Activated T-cell treated with anti-CD3 and anti-CD28 coated beads, Interleukin-2, amount 50 U/mL, for 1 hour (primary cell): ENCODE data around the gene CNDP2.
"Not testable (repeated sequence)": the region's sequence is repeated elsewhere in the genome, so short reads cannot be mapped to it uniquely, and the experiment has no call there.

ENCODE experiments used
- DNase-seq: peaks from one replicate; pipeline ENCODE4 v3.0.0-alpha.2; 2020

Gene CNDP2

DNA sequence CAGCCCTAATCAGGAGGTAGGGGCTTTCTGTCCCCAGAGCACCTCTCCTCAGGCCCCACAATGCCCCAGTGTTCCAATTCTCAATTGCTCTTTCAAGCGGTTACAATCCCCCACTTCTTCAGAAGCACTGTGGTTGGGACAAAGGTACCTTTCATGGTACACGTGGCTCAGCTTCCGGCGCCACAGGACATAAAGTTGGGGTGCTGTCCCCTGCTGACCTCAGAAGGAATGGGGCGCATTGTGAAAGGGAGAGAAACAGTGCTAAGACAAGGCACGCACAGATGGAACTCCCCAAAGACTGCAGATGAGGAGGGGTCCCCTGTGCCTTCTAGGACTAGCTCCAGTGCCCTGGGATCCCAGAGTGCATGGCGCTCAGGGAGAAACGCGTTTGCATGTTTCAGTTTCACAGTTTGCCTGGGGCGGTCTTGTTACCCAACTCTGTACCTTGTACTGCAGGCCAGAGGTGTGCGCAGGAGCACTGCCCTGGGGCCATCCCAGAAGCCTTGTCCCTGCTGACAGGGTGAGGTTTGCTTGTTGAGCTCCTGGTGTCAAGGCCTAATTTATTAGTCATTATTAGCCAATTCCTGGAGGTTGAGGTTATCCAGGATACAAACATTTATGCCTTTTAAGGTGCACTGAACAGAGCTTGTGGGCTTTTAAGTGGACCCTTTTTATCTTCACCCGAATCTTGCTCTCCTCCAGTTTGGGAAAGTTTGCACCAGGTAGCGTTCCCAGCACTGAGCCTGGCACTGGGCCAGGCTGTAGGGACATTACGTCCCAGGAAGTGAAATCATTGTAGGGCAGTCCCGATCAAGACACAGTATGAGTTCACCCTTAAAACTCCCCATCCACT, 45.8 kb downstream of the CNDP2 start:
- DNase-seq = no peak

DNA sequence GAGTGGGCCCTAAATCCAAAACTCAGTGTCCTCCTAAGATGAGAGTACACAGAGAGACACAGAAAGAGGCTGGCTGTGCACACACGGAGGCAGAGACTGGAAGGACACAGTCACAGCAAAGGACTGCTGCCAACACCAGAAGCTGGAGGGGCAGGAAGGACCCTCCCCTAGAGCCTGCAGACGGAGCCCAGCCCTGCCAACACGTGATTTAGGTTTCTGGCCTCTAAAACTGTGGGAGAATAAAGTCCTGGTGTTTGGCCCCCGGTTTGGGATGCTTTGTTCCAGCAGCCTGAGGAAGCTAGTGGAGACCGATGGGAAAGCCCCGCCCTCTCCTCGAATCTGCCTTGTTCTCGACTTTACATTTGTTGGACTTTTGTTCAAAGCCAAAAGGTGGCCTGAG, 48.7 kb downstream of the CNDP2 start:
- DNase-seq = no peak

DNA sequence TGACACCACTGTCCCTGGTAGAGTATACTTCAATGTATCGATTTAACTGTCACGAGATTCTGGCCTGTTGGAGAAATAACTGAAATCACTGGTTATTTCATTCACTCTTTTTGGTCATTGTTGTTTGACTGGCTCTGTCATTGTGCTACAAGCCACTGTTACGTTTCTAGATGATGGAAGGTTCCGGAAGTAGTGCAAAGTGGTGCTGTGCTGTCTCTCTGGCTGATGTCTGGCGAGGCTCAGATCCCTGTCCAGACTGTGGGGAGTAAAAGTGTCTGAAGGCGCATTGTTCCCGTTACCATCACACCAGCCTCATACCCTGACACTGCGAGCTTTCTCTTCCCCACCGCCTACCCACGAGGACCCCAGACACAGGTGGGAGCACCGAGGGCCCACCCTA, 49.8 kb downstream of the CNDP2 start:
- DNase-seq = no peak

DNA sequence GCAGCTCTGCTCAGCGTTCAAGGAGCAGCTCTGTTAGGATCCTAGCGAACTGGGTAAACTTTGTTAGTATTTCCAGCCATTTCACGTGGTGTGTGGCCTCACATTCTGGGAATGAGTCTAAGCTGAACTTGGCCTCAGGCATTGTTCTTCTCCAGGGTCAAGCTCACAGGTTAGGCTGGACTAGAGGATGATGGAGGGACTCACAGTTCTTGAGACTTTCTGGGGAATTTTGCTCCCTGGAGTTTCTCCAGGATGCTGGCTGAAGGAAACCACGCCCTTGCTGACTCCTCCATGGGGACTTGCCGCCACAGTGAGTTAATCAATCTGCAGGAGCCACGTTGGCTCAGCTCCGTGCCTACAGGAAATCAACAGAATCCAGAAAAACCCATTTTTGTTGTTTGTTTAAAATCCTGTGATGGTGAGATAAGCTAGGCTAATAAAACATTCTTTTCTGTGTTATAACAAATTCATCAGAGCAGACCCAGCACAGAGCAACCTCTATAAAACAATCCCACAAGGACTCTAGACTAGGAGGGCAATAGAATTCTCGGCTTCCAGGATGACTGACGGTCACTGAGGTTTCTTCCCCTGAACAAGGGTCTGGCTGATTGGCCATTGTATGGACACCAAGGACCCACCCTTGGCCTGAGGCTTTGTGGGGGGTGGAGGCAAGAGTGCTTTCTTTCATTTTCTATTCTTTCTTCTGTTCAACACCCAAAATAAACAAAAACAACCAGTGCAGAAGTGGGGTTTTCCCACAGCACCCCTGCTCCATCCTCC, 50.8 kb downstream of the CNDP2 start:
- no peak for DNase-seq

DNA sequence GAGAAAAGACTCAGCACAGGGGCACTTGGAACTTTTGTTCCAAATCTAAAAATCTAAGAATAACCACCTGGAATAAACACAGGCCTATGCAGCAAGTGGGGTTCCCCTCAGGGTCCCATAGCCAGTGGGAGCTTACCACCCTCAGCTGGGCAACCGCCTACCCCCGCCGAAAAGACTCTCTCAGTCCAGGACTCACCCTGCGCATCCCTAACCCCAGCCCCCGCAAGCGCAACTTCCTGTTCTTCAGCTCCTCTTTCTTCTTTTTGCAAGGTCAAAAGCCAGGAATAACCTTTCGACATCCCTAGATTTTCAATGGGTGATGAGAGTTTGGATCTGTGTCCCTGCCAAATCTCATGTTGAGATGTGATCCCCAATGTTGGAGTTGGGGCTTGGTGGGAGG, 51.7 kb downstream of the CNDP2 start:
- DNase-seq = no peak

DNA sequence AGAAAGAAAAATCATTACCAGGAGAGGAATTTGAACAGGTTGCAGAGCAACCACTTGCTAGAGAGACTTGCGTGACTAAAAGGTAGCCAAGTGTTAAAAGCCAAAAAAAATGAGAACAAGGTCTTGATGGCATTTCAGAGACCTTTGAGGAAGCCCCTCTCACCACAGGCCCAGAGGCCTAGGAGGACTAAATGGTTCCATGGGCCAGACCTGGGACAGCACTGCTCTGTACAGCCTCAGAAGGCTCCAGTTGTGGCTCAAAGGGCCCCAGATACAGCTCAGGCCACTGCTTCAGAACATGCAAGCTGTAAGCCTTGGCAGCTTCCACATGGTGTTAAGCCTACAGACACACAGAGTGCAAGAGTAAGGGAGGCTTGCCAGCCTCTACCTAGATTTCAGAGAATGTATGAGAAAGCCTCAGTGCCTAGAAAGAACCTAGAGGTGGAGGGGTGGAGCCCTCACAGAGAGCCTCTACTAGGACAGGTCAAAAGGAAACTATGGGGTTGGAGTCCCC, 53.5 kb downstream of the CNDP2 start:
- no peak for DNase-seq

DNA sequence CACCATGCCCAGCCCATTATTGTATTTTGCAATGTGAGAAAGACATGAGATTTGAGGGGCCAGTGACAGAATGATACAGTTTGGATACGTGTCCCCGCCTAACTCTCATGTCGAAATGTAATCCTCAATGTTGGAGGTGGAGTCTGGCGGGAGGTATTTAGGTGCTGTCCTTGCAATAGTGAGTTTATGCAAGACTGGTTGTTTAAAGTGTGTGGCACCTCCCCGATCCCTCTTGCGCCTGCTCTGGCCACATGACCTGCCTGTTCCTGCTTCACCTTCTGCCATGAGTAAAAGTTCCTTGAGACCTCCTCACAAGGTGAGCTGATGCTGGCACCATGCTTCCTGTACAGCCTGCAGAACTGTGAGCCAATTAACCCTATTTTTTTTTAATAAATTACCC, 54.7 kb downstream of the CNDP2 start:
- no peak for DNase-seq

DNA sequence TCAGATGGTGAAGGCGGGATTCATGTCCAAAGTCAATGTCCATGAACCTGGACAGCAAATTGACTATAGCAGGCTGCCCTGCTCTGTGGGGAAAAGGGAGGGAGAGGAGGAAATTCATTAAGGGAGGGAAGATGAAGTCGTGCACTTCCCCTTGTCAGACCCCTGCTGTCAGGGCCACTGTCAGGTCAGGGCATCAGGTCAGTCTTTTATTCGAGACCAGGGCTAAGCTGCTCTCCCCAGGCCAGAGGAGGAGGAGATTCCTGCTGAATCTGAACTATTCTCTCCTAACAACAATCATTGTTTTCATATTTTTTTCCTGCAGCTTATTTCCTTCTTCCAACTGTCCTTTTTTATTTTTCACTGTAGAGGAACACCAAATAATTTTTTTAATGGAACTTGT, 55.3 kb downstream of the CNDP2 start:
- no peak for DNase-seq

DNA sequence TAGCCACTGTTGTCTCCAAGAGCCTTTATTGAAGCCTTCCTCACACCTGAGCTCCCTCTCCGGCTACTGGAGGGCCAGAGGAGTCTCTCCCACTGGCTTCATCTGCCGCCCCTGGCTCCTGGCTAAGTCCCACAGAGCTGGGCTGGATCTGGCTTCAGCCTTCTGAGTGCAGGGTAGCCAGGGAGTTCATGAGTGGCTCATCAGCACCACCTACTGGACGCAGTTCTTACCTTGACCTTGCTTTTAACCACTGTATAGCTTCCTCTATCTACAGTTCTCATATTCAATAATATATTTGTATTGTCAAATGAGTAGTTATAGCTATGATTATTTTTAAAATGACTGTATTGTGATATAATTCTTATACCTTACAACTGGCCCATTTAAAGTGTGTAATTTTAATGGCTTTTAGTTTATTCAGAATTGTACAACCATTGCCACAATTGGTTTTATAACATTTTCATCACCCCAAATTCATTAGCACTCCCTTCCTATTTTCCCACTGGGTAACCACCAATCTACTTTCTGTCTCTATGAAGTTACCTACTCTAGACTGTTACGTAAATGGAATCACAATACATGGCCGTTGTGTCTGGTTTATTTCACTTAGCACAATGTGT, 55.9 kb downstream of the CNDP2 start:
- DNase-seq = peak; percentile 68

DNA sequence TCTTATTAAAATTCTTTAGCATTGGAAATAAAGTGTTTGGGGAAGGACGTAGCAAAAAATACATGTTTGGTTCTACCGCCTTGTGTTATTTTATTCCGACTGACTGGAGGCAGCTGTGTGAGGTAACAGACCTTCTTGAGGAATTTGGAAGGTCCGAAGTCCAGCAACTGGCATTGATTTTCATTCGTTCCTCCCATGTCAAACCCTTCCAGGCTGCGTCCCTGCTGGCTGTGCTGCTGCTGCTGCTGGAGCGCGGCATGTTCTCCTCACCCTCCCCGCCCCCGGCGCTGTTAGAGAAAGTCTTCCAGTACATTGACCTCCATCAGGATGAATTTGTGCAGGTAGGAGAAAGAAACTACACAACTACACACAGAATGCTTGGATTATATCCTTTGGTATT, 60.0 kb downstream of the CNDP2 start:
- no peak for DNase-seq

DNA sequence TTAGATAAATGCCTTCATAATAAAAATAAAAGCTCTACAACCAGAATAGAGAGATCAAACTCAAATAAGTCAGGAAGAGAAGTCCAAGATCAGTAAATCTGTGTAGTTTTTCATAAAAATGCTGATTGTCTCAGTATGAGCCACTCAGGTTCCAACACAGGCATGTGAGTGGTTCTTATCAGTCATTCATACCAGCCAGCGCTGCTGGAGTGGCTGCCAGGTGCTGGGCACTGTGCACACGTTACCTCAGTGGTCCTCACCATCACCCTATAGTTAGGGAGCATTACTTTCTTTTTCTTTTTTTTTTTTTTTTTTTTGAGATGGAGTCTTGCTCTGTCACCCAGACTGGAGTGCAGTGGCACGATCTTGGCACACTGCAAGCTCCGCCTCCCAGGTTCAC, 61.9 kb downstream of the CNDP2 start:
- no peak for DNase-seq

DNA sequence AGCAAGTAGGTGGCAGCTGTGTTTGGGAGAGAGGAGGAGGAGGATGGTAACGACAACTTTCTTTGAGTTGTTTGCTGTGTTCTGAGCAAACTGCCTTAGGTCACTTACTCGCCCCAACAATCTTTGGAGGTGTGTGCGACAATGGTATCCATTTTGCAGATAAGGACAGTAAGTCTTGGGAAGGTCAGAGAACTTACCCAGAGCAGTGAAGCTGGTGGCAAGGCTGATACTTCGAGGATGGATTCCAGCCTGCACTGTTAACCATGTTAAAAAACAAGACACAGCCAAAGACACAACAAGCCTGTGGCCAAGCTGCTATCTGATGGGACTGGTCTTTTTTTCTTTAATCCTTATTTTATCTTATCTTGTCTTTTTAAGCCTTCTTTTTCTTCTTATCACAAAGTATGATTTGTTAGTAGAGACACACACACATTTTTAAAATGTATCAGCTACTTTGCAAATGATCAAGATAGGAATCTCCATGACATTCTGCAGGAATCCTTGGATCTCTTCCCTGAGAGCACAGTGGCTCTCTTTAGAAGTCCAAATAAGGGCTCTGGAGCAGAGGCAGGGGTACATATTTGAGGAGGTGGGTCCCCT, 66.1 kb downstream of the CNDP2 start:
- no peak for DNase-seq

DNA sequence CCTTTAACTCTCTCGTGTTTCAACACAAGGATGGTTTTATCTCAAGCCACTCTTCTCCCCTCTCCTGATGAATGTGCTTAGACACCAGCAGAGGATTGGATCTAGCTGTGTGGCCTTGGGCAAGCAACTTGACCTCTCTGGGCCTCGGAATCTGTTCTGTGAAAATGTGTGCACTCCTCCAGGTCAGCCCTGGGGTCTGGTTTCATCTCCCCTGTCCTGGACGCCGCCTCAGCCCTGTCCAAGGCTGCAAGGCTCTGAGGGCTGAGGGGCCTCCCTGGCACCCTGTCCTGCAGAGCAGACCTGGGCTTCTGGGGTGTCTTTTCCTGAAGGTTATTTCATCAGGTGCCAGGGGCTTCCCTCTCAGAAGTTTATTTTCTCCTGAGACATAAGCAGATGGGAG, 66.6 kb downstream of the CNDP2 start:
- no peak for DNase-seq

DNA sequence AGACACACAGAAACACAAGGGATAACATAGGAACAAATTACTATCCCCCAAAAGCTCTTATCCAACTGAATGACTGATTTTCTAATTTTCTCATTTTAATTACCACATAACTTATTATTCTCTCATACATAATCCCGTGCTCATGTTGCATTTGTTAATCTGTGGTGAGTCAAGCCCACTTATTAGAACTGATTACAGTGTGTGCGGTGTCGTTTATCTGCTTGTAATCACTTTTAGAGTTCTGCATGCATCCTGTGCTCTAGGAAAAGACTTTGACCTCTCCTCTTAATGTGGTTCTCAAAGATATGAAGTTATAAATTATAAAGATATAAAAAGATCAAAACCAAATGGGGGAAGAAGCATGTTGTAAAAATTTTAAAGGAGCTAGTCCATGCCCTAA, 67.8 kb downstream of the CNDP2 start:
- DNase-seq = no peak

DNA sequence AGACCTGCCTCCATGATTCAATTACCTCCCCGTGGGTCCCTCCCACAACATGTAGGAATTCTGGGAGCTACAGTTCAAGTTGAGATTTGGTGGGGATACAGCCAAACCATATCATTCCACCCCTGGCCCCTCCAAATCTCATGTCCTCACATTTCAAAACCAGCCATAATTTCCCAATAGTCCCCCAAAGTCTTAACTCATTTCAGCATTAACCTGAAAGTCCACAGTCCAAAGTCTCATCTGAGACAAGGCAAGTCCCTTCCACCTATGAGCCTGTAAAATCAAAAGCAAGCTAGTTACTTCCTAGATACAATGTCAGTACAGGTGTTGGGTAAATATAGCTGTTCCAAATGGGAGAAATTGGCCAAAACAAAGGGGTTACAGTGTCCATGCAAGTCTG, 69.0 kb downstream of the CNDP2 start:
- not testable (repeated sequence) for DNase-seq

DNA sequence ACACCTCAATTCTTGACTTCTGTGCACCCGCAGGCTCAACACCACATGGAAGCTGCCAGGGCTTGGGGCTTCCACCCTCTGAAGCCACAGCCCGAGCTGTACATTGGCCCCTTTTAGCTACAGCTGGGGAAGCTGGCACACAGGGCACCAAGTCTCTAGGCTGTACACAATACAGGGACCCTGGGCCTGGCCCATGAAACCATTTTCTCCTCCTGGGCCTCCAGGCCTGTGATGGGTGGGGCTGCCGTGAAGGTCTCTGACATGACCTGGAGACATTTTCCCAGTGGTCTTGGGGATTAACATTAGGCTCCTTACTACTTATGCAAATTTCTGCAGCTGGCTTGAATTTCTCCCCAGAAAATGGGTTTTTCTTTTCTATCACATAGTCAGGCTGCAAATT, 69.8 kb downstream of the CNDP2 start:
- not testable (repeated sequence) for DNase-seq

DNA sequence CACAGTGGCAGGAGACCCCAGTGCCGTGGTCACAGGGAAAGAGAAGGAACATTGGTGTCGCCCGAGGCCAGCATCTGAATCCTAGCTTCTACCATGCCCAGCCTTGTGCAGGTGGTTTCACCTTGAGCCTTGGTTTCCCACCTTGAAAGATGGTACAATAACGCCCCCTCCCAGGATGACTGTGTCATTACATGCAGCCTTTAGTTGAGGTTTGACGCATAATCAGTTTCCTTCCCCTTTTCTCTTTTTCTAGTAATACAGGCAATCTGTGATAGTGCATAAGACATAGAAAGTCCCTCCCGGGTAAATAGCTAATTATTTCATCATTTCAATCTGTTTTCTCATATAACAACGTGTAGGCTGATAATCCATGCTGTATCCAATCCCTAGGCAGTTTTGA, 71.7 kb downstream of the CNDP2 start:
- DNase-seq = no peak

DNA sequence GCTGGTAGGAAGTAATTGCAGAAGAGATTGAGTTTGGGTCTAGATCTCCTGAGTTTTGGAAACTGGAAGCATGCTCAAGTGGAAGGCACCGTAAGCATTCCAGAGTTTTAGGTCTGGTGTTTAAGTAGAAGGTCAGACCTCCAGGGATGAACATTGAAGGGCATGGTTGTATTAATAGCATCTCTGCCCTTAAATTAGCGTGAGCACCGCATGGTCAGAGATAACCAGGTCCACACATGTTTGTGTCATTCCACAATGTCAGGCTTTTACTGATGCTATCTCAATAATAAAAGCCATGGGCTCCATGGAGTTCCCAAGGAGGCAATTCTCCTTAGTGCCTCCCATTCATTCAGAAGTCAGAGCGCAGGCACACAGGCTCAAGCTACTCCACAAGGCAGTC, 73.2 kb downstream of the CNDP2 start:
- DNase-seq = no peak

DNA sequence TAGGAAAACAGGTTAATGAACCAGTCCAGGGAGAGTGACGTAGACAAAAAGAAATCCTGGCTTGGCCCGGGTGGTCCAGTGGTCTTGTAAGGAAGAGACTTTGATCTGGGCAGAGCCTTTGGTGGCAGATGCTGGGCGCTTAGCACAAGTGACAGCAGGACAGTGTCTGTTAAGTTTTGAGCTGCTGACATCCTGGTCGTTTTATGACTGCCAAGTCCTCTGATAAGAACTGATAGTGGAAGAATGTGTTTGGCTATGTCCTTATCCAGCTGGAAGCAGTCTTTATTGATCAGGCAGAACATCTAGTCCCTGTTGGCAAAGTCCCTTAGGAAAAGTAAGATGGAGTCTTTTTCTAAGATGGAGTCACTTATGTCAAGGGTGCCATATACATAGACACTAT, 74.1 kb downstream of the CNDP2 start:
- DNase-seq = no peak

DNA sequence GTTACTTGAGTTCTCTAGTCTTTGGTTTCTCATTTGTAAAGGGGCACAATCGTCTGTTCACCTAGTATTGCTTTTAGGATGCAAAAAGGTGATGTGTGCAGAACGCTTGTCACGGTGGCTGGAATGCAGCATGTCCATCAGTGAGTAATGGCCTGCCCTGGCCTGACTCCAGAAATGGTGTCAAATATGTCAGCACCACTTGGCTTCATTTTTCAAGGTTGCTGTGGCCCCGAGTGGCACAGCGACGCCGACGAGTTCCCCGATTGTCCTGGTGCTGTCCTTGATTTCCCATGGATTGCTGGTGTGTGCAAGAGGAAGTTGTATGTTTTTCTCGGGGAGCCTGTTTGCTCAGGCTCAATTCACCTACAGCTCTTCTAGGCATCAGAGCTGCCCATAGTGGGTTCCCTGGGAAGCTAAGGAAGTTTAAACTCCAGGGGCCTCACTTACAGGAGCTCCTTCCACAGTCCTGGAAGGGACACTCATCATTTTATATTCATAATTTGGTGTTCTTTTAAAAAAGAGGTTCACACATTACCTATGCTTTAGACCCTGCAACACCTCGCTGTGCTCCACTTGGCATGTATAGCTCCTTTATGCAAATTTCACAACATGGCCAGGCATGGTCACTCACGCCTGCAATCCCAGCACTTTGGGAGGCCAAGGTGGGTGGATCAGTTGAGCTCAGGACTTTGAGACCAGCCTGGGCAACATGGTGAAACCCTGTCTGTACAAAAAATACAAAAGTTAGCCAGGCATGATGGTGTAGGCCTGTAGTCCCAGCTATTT, 75.9 kb downstream of the CNDP2 start:
- DNase-seq = no peak

DNA sequence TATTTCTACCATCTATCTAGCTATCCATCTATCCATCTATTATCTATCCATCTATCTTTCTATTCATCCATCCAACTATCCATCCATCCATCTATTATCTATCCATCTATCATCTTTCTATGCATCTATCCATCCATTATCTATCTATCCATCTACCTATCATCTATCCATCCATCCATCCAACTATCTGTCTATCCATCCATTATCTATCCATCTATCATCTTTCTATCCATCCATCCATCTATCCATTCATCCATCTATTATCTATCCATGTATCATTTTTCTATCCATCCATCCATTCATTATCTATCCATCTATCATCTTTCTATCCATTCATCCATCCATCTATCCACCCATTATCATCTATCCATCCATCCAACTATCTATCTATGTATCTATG, 76.9 kb downstream of the CNDP2 start:
- no peak for DNase-seq
